PC-9 (cell line): ENCODE measurements around the gene RNF157. TPM values are rescaled to one million over a fixed set of nuclear protein-coding genes. Genes with fewer than 3 reads are reported as not detected.

Experiments
- BruUV-seq: library from RNA; stranded (reverse); fragments of 400-500 nt; replicated peaks from 2 replicates; lab custom pipeline; 2021; lab: Mats Ljungman, UMichigan
- CTCF ChIA-PET: fragments of 300-600 bp; sonication (Branson Sonifier 250); formaldehyde crosslinking; loops from one replicate; lab custom pipeline; 2022; ENCODE audit warnings: antibody characterized with exemption; lab: Charles Lee
- POLR2A ChIA-PET: fragments of 300-600 bp; sonication (Branson Sonifier 250); formaldehyde crosslinking; loops from one replicate; lab custom pipeline; 2022; ENCODE audit warnings: antibody characterized with exemption; ENCODE audit not compliant: unreplicated experiment; lab: Charles Lee
- DNase-seq, 2 experiments: peaks; one replicate each; pipeline versions ENCODE4 v3.0.0 to v3.0.0-alpha.2; 2015 to 2022; ENCODE audit warnings: mixed read lengths in 1 of 2
- H2AFZ ChIP-seq: fragments of 200-600 bp; sonication (generic); 2 replicates; pipeline ENCODE4 v1.8.1; 2017; ENCODE audit warnings: antibody characterized with exemption
- H3F3A ChIP-seq: fragments of 200-600 bp; sonication (generic); 2 replicates; pipeline ENCODE4 v1.8.1; 2017; ENCODE audit warnings: antibody characterized with exemption, mild to moderate bottlenecking, low read depth; ENCODE audit not compliant: insufficient read depth
- H3K27ac ChIP-seq: fragments of 200-600 bp; sonication (generic); 2 replicates; pipeline ENCODE4 v1.6.1; 2016; ENCODE audit warnings: mixed run types
- H3K27me3 ChIP-seq: fragments of 200-600 bp; sonication (generic); 2 replicates; pipeline ENCODE4 v1.6.1; 2016; ENCODE audit warnings: low read depth, mixed run types; ENCODE audit not compliant: insufficient read depth
- H3K36me3 ChIP-seq: fragments of 200-600 bp; sonication (generic); 2 replicates; pipeline ENCODE4 v1.6.1; 2016; ENCODE audit warnings: low read depth, mixed run types
- H3K4me1 ChIP-seq: fragments of 200-600 bp; sonication (generic); replicated peaks from 2 replicates; pipeline ENCODE4 v1.6.1; 2016; ENCODE audit warnings: mixed run types; ENCODE audit not compliant: insufficient read depth
- H3K4me2 ChIP-seq: fragments of 200-600 bp; sonication (generic); 2 replicates; pipeline ENCODE4 v1.6.1; 2017; ENCODE audit warnings: mixed run types
- H3K4me3 ChIP-seq: fragments of 200-600 bp; sonication (generic); 2 replicates; pipeline ENCODE4 v1.6.1; 2016; ENCODE audit warnings: mixed run types
- H3K79me2 ChIP-seq: fragments of 200-600 bp; sonication (generic); 2 replicates; pipeline ENCODE4 v1.6.1; 2017; ENCODE audit warnings: low read depth, mixed run types
- H3K9me2 ChIP-seq: fragments of 200-600 bp; sonication (generic); 2 replicates; pipeline ENCODE4 v1.8.1; 2017; ENCODE audit warnings: mild to moderate bottlenecking; ENCODE audit not compliant: insufficient read depth
- H3K9me3 ChIP-seq: fragments of 200-600 bp; sonication (generic); 2 replicates; pipeline ENCODE4 v1.8.1; 2016; ENCODE audit warnings: low read depth; ENCODE audit not compliant: insufficient read depth
- H4K20me1 ChIP-seq: fragments of 200-600 bp; sonication (generic); 2 replicates; pipeline ENCODE4 v1.8.1; 2017; ENCODE audit not compliant: insufficient read depth
- EZH2 ChIP-seq: fragments of 200-600 bp; sonication (generic); IDR thresholded peaks from 2 replicates; pipeline ENCODE4 v1.8.0; 2017; ENCODE audit warnings: antibody characterized with exemption, low read depth
- intact Hi-C: fragments of 100-400 bp; cut with micrococcal nuclease; formaldehyde crosslinking; loops from one replicate; pipeline ENCODE4 v1.10.0; 2022; ENCODE audit not compliant: unreplicated experiment
- total RNA-seq: library from RNA; stranded (reverse); gene quantifications from 2 replicates; pipeline ENCODE4 v1.2.3, GENCODE V29; 2021
- TF ChIP-seq, protein P1 (sequence below): fragments of 200-600 bp; sonication (generic); conservative IDR thresholded peaks from 2 replicates; pipeline ENCODE4 v1.6.1; 2017; ENCODE audit warnings: mixed run types, antibody characterized with exemption, mild to moderate bottlenecking, moderate library complexity

Gene RNF157
- total RNA-seq, 1 experiment from 2014 or later, result 7.2 TPM

DNA sequence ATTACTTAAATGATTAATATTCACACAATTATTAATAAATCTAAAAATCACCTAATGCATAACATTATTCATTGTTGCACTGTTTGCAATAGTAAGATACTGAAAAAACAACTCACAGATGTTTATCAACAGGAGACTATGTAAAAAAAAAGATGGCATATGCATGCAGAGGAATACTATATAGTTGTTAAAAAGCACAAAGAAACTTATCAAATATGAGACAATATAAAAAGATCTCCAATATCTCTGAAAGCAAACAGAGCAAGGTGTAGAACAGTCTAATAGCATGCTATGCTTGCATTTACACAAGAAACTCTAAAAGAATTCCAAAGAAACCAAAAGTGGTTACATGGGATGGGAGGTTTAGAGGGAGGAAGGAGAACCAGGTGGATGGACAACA, 3.7 kb downstream of the RNF157 start:
- H3K27me3 ChIP-seq, result no peaks in the 10 kb centered on the region
- H3K9me3 ChIP-seq, result no peaks in the 10 kb centered on the region
- ChIA-PET POLR2A (no interaction called here), CTCF (no interaction called here)
- H3K4me1 ChIP-seq, result peaks cover 4% of the 10 kb centered on the region
- DNase-seq, result no peak
- no peaks in the 10 kb centered on the region for H4K20me1 ChIP-seq
- no peaks in the 10 kb centered on the region for H3K36me3 ChIP-seq
- H3K4me2 ChIP-seq, result no peak overlapping the region
- BruUV-seq, result no TSS peak
- H3K27ac ChIP-seq, result no peak overlapping the region
- H3K4me3 ChIP-seq, result no peak overlapping the region
- H3F3A ChIP-seq, result peaks cover 9% of the 10 kb centered on the region; the same call in 1 of the 2 replicates
- no peaks in the 10 kb centered on the region for H3K9me2 ChIP-seq
- no peak overlapping the region for H2AFZ ChIP-seq
- TF ChIP-seq, protein P1, sequence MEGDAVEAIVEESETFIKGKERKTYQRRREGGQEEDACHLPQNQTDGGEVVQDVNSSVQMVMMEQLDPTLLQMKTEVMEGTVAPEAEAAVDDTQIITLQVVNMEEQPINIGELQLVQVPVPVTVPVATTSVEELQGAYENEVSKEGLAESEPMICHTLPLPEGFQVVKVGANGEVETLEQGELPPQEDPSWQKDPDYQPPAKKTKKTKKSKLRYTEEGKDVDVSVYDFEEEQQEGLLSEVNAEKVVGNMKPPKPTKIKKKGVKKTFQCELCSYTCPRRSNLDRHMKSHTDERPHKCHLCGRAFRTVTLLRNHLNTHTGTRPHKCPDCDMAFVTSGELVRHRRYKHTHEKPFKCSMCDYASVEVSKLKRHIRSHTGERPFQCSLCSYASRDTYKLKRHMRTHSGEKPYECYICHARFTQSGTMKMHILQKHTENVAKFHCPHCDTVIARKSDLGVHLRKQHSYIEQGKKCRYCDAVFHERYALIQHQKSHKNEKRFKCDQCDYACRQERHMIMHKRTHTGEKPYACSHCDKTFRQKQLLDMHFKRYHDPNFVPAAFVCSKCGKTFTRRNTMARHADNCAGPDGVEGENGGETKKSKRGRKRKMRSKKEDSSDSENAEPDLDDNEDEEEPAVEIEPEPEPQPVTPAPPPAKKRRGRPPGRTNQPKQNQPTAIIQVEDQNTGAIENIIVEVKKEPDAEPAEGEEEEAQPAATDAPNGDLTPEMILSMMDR, result no peak
- no peak for TF ChIP-seq EZH2
- H3K79me2 ChIP-seq, result no peaks in the 10 kb centered on the region
- intact Hi-C loops, result no loop called here

DNA sequence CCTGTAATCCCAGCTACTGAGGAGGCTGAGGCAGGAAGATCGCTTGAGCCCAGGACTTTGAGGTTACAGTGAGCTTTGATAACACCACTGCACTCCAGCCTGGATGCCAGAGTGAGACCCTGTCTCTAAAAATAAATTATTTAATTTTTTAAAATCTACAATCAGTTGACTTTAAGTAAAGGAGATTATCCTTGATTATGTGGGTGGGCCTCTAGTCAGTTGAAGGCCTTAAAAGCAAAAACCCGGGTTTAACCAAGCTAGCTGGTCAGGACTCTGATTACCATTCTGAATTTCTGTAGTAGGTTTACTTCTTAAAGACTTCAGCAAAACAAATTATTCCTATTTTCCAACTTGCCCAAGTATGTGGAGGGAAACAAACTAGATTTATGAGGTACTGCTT, 4.4 kb downstream of the RNF157 start:
- no peaks in the 10 kb centered on the region for H3K4me1 ChIP-seq
- no peak overlapping the region for H2AFZ ChIP-seq
- ChIA-PET POLR2A (no interaction called here), CTCF (no interaction called here)
- no peak overlapping the region for H3K27ac ChIP-seq
- no peaks in the 10 kb centered on the region for H3K36me3 ChIP-seq
- H3K79me2 ChIP-seq, result no peaks in the 10 kb centered on the region
- no peak for DNase-seq
- no peaks in the 10 kb centered on the region for H3K9me2 ChIP-seq
- H3K9me3 ChIP-seq, result no peaks in the 10 kb centered on the region
- BruUV-seq, result no TSS peak
- intact Hi-C loops, result no loop called here
- H3K27me3 ChIP-seq, result no peaks in the 10 kb centered on the region
- no peak overlapping the region for H3K4me3 ChIP-seq
- TF ChIP-seq, protein P1, result no peak
- TF ChIP-seq EZH2, result no peak
- H3K4me2 ChIP-seq, result no peak overlapping the region
- H4K20me1 ChIP-seq, result no peaks in the 10 kb centered on the region
- peaks cover 9% of the 10 kb centered on the region; the same call in 1 of the 2 replicates for H3F3A ChIP-seq

DNA sequence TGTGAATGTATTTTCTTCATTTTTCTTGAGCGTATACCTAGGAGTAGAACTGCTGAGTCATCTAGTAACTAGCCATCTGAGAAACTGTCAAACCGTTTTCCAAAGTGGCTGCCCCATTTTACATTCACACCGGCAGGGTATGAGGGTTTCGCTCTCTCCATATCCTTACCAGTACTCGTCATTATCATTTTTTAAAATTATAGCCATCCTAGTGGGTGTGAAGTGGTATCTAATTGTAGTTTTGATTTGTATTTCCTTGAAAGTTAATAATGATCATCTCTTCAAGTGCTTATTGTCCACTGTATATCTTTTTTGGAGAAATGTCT, 6.0 kb downstream of the RNF157 start:
- Histone ChIP-seq H3K4me2 (no peak overlapping the region), H3K4me1 (no peaks in the 10 kb centered on the region), H3K27ac (no peak overlapping the region), H2AFZ (no peak overlapping the region), H3K36me3 (no peaks in the 10 kb centered on the region), H3K79me2 (no peaks in the 10 kb centered on the region), H3K9me2 (no peaks in the 10 kb centered on the region), H3K27me3 (no peaks in the 10 kb centered on the region), H3K9me3 (no peaks in the 10 kb centered on the region), H4K20me1 (no peaks in the 10 kb centered on the region), H3F3A (peaks cover 9% of the 10 kb centered on the region; the same call in 1 of the 2 replicates), H3K4me3 (no peak overlapping the region)
- DNase-seq, result no peak
- CTCF ChIA-PET, result no interaction called here
- no peak for TF ChIP-seq EZH2
- TF ChIP-seq, protein P1, result no peak
- POLR2A ChIA-PET, result interaction anchor here (0.6 kb wide), 1 partner anchor 10 kb away, joined by 4 read pairs; no protein-coding TSS in a partner anchor
- intact Hi-C loops, result no loop called here
- no TSS peak for BruUV-seq
